ENCODE results near the gene PTPN11. TPM values are rescaled to one million over a fixed set of nuclear protein-coding genes. Genes with fewer than 3 reads are reported as not detected.

The PTPN11 gene
- polyA plus RNA-seq, 1 of the 3 experiments (the other 2 are of a cell fraction), result 48.3 TPM

GRCh38 chr12:112421363-112421762 is 2.6 kb downstream of the PTPN11 start:
- 91% methylated on average over 1 of the region's 1 CpG for WGBS (ENCODE audit: low lambda C conversion rate)
- no peaks in the 10 kb centered on the region for H3K9me3 ChIP-seq
- H3K9me2 ChIP-seq, result no peaks in the 10 kb centered on the region
- no peak overlapping the region for H2AFZ ChIP-seq (ENCODE audit: low read depth)
- H3K4me3 ChIP-seq (ENCODE audit: low read depth in 2 of 2, low read length in 1 of 2), result no peak overlapping the region
- no peak for DNase-seq
- H3K4me1 ChIP-seq (ENCODE audit: control insufficient read depth in 1 of 2, insufficient read depth in 2 of 2, low read depth in 1 of 2, low read length in 1 of 2), result peaks cover 0 to 8% of the 10 kb centered on the region in 2 experiments; a peak in 2 of 4 replicates
- H3K27ac ChIP-seq (ENCODE audit: low read depth in 2 of 2, low read length in 1 of 2), result no peak overlapping the region
- peak overlapping the region; percentile 95; the same call in 1 of the 2 replicates for H3K4me2 ChIP-seq
- peaks cover 62% of the 10 kb centered on the region for H4K20me1 ChIP-seq (ENCODE audit: insufficient read depth)
- peaks cover 14% of the 10 kb centered on the region for H3F3A ChIP-seq (replicated peaks; ENCODE audit: insufficient read depth)
- H3K79me2 ChIP-seq (ENCODE audit: insufficient read depth), result peaks cover 83% of the 10 kb centered on the region
- no peaks in the 10 kb centered on the region for H3K27me3 ChIP-seq (ENCODE audit: insufficient read depth)
- no peak overlapping the region for H3K9ac ChIP-seq
- CTCF ChIA-PET, result interaction anchor here (0.8 to 1.4 kb wide), 2 partner anchors 10 to 459 kb away, joined by 3 to 4 read pairs; no protein-coding TSS in a partner anchor
- peaks cover 0 to 8% of the 10 kb centered on the region in 2 experiments for H3K36me3 ChIP-seq (replicated peaks in 1 of 2; ENCODE audit: control insufficient read depth in 1 of 2, insufficient read depth in 2 of 2, low read length in 1 of 2)
- TF ChIP-seq RCOR1 (IDR thresholded peaks at IDR 0.05; ENCODE audit: low read length), result no peak
- TF ChIP-seq CTCF (IDR thresholded peaks at IDR 0.05), result no peak
- no peak for TF ChIP-seq EP300 (IDR thresholded peaks at IDR 0.05; ENCODE audit: borderline replicate concordance in 1 of 2, low read depth in 1 of 2, low read length in 1 of 2)
- no peak for TF ChIP-seq USF1 (IDR thresholded peaks at IDR 0.05; ENCODE audit: borderline replicate concordance, low read depth)
- no peak for TF ChIP-seq ZBTB33 (IDR thresholded peaks at IDR 0.05; ENCODE audit: borderline replicate concordance, low read depth)
- no peak for TF ChIP-seq SIN3A (IDR thresholded peaks at IDR 0.05; ENCODE audit: borderline replicate concordance, low read depth, low read length)
- no peak for TF ChIP-seq TAF1 (IDR thresholded peaks at IDR 0.05; ENCODE audit: borderline replicate concordance, low read depth, low read length)
- TF ChIP-seq FOXM1 (IDR thresholded peaks at IDR 0.05; ENCODE audit: low read depth), result no peak
- TF ChIP-seq JUND (IDR thresholded peaks at IDR 0.05), result no peak
- POLR2A ChIA-PET, result no interaction called here

- Histone ChIP-seq H4K20me1 (ENCODE audit: insufficient read depth) (peaks cover 70% of the 10 kb centered on the region), H3K9me3 (no peaks in the 10 kb centered on the region), H3K4me1 (ENCODE audit: control insufficient read depth in 1 of 2, insufficient read depth in 2 of 2, low read depth in 1 of 2, low read length in 1 of 2) (peaks cover 0 to 8% of the 10 kb centered on the region in 2 experiments; a peak in 2 of 4 replicates), H3K36me3 (replicated peaks in 1 of 2; ENCODE audit: control insufficient read depth in 1 of 2, insufficient read depth in 2 of 2, low read length in 1 of 2) (peaks cover 0 to 8% of the 10 kb centered on the region in 2 experiments), H3K9ac (no peak overlapping the region), H3K27me3 (ENCODE audit: insufficient read depth) (no peaks in the 10 kb centered on the region), H3F3A (replicated peaks; ENCODE audit: insufficient read depth) (peaks cover 14% of the 10 kb centered on the region), H3K4me3 (ENCODE audit: low read depth in 2 of 2, low read length in 1 of 2) (no peak overlapping the region), H3K9me2 (no peaks in the 10 kb centered on the region), H3K79me2 (ENCODE audit: insufficient read depth) (peaks cover 93% of the 10 kb centered on the region), H3K27ac (ENCODE audit: low read depth in 2 of 2, low read length in 1 of 2) (no peak overlapping the region), H2AFZ (ENCODE audit: low read depth) (no peak overlapping the region), H3K4me2 (no peak overlapping the region)
- CTCF ChIA-PET, result interaction anchor here (0.7 to 1.4 kb wide), 2 partner anchors 12 to 224 kb away, joined by 4 to 5 read pairs; no protein-coding TSS in a partner anchor
- 81% methylated on average over 5 of the region's 5 CpGs for WGBS (ENCODE audit: low lambda C conversion rate)
- POLR2A ChIA-PET, result no interaction called here
- DNase-seq, result no peak
- TF ChIP-seq RXRA (IDR thresholded peaks at IDR 0.05; ENCODE audit: borderline replicate concordance, low read depth) (no peak), USF1 (IDR thresholded peaks at IDR 0.05; ENCODE audit: borderline replicate concordance, low read depth) (no peak), GABPA (IDR thresholded peaks at IDR 0.05; ENCODE audit: low read depth) (no peak), IRF3 (IDR thresholded peaks at IDR 0.05; ENCODE audit: low read depth, low read length) (no peak), JUND (IDR thresholded peaks at IDR 0.05) (no peak), MAX (IDR thresholded peaks at IDR 0.05; ENCODE audit: low read depth) (no peak), FOXM1 (IDR thresholded peaks at IDR 0.05; ENCODE audit: low read depth) (no peak), TCF12 (IDR thresholded peaks at IDR 0.05) (no peak), MXI1 (IDR thresholded peaks at IDR 0.05; ENCODE audit: low read depth, low read length) (no peak), EP300 (IDR thresholded peaks at IDR 0.05; ENCODE audit: borderline replicate concordance in 1 of 2, low read depth in 1 of 2, low read length in 1 of 2) (no peak), ZBTB33 (IDR thresholded peaks at IDR 0.05; ENCODE audit: borderline replicate concordance, low read depth) (no peak)
These were observed 3.8 kb downstream of the PTPN11 start for GRCh38 chr12:112422531-112422930.

All from SK-N-SH (cell line).